ENCODE results near the gene RPN2.

DNA sequence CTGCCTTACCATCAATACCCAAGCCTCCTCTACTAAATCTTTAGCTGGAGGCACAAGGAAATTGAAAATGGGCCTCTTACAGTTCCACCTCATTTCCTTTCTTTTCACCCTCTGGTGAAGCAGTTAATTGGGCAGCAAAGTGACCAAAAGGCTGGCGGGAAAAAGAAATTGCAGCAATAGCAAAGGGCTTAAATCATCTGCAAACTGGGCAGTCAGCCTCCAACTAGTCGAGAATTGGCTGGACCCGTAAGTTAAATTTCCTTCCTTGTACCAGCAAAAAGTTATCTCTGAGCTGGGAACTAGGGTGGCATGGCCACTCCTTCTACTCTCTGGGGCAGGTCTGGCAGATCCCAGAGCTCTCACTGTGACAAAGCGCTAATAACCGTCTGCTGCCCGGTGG is 49.0 kb downstream of the RPN2 start:
- TF ChIP-seq, protein P1, sequence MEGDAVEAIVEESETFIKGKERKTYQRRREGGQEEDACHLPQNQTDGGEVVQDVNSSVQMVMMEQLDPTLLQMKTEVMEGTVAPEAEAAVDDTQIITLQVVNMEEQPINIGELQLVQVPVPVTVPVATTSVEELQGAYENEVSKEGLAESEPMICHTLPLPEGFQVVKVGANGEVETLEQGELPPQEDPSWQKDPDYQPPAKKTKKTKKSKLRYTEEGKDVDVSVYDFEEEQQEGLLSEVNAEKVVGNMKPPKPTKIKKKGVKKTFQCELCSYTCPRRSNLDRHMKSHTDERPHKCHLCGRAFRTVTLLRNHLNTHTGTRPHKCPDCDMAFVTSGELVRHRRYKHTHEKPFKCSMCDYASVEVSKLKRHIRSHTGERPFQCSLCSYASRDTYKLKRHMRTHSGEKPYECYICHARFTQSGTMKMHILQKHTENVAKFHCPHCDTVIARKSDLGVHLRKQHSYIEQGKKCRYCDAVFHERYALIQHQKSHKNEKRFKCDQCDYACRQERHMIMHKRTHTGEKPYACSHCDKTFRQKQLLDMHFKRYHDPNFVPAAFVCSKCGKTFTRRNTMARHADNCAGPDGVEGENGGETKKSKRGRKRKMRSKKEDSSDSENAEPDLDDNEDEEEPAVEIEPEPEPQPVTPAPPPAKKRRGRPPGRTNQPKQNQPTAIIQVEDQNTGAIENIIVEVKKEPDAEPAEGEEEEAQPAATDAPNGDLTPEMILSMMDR (IDR thresholded peaks at IDR 0.05): no peak
- TF ChIP-seq EP300 (IDR thresholded peaks at IDR 0.05): no peak

Data from upper lobe of left lung (tissue), 4 donors.